Left colon (tissue), 2 donors: ENCODE measurements around the gene HAGH. TPM values are rescaled to one million over a fixed set of nuclear protein-coding genes. Genes with fewer than 3 reads are reported as not detected.
"Not testable (repeated sequence)": the region's sequence is repeated elsewhere in the genome, so short reads cannot be mapped to it uniquely, and the experiment has no call there.

Experiments
- ATAC-seq: fragments of 200-7000 bp; cut with Tn5 transposase; one replicate; pipeline ENCODE4 v1.9.1; 2020; ENCODE audit warnings: mild to moderate bottlenecking, moderate library complexity
- DNase-seq, 2 donors: peaks; one replicate each; pipeline ENCODE4 v3.0.0-alpha.2; 2020
- intact Hi-C, 2 donors: fragments of 100-400 bp; cut with DNase I in 1 of 2; cut with micrococcal nuclease in 1 of 2; formaldehyde crosslinking; loops; one replicate each; pipeline versions ENCODE4 v1.11.2 to v1.14.0; 2022; cut with DNase I, micrococcal nuclease
- total RNA-seq, 2 donors: library from RNA; stranded (reverse); fragmentation: NEBNext Ultra II Directional; extraction: Animal tissue kit (Norgen Biotek cat#: 25700); gene quantifications; one replicate each; pipeline ENCODE4 v1.2.1, GENCODE V29; 2021
- donor health status: DM: no; HTN: no; CAD: no.
- donor health status: DM: yes; HTN: yes; CAD: no.

HAGH gene
- total RNA-seq, 2 donors from 2014 or later, result 64.5 to 85.0 TPM

DNA sequence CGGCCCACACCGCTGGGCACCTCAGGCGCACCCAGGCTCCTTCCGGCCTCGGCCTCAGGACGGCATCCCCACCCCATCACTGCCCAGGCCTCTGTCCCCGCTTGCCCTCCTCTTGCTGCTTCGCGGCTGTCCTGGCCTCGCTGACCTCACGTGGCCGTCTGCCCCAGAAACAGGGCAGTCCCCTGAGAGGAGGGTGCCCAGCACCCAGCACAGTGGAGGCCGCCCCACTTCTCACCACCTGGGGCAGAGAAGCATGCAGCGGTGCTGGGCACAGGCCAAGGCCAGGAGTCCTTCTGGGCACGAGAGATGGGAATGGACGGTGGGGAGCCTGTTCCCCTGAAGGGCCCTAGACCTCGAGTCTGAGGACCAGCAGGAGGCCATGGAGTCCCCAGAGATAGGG, 8.9 kb downstream of the HAGH start:
- ATAC-seq (no peak), DNase-seq (no peak)
- intact Hi-C loops, result no loop called here

DNA sequence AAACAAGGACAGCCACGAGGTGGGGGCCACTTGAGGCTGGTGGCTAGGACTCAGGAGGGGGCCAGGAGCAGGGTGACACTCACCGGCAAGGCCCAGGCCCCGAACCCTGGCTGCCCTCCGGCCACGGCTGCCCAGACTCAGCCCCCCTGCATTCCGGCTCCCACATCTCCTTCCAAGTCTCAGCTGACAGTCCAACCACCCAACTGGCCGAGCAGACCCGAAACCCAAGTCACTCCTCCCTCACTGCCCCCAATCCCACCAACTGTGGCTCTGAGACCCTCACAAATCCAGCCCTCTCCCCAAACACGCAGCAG, 9.4 kb downstream of the HAGH start:
- ATAC-seq (no peak), DNase-seq (no peak)
- intact Hi-C loops, result no loop called here

DNA sequence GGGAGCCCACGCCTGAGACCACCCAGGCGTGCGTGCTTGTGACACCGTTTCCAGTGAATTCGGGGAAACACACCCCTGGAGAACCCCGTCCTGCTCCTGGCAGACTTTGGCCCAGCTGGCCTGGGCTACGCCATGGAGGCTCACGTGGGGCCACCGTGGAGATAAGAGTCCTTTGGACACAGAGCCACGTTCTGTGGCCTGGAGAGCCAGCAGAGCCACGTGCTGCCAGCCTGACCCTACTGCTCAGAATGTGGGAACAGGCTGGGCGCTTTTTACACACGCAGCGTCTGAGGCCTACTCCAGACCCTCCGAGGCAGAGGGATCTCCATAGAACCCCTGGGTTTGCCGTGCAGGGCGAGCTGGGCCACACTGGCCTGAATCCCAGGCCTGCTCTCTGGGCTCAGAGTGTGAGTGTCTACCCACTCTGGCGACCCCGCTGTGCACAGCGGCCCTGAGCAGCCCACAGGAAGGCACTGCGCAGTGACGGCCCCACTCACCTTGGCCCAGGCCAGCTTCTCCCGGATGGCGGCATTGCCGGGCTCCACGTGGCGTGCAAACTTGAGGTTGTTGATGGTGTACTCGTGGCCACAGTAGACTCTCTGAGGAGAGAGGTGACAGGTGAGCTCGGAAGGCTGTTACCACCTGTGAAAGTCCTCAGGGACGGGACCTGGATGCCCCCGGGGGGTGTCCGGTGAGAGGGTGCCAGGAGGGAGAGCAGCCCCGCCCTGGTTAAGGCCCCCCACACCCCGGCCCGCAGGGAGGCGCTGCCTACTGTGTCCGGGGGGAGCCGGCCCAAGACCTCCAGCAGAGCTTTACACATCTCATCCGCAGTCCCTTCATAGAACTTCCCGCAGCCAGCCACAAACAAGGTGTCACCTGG, 10.0 kb downstream of the HAGH start:
- DNase-seq (no peak), ATAC-seq (no peak)
- intact Hi-C loops, result no loop called here

DNA sequence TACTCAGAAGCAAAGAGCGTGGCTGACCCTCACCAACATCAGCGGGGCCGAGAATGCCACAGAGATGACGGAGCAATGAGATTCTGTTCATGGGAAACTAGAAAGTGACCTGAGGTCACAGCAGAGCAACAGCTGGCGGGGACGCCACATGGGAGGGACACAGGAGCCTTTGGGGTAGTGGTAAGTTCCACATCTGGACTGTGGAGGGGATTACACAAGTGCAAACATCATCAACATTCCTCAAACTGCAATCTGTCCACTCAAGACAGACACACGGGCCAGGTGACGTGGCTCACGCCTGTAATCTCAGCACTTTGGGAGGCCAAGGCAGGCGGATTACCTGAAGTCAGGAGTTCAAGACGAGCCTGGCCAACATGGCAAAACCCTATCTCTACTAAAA, 11.2 kb downstream of the HAGH start:
- ATAC-seq (no peak), DNase-seq (no peak)
- intact Hi-C loops, result no loop called here

DNA sequence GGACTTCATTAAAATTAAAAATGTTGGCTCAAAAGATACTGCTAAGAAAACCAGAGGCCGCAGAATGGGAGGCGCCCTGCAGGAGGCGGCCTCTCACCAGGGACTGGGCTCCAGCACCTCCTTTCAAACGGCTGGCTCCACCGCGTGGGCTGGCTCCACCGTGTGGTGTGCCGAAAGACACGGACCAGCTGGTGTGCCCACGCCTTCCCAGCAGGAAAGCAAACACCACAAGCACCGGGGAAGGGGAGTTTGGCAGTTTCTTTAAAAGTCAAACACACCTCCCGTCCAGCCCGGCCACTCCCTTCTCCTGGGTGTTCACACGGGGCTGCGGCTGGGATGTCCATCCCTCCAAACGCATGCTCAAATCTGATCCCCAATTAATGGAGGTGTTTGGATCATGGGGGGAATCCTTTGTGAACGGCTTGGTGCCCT, 13.9 kb downstream of the HAGH start:
- DNase-seq (peak in 1 of 2 donors; percentile 79), ATAC-seq (peak; percentile 97)
- intact Hi-C loops, result no loop called here

DNA sequence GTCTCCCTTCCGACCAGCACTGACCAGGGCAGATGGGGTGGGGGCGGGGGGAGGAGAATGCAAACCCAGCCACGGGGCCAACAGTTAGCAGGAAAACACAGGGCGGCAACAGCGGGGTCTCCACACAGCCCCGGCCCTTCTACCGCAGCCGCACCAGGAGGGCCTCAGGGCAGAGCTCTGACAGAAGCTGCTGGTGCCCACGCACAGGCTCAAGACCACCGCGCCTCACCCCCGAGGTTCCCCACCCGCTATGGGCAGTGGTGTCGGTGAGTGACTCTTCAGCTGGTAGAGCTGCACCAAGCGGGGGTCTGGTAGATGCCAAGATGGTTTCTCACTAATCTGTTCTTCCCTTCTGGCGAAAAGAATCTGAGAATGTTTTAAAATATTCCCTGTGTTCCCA, 16.1 kb downstream of the HAGH start:
- intact Hi-C loops, result no loop called here
- DNase-seq (no peak), ATAC-seq (no peak)

DNA sequence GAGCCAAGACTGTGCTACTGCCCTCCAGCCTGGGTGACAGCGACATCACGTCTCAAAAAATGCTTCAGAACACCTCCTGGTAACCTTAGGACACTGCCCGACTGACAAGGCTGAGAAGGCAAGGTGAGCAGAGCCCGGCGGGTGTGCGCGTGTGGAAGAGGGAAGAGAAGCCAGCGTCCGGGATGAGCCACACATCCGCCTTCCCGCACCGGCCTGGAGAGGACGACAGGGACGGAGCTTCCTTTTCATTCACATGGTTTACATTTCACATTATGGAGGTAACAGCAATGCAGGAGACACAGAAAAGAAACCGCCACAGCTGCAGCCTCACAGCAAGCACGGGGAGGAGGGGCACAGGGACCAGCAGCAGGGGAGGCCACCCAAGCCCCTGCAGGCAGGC, 16.5 kb downstream of the HAGH start:
- intact Hi-C loops, result no loop called here
- DNase-seq, result no peak
- no peak for ATAC-seq

DNA sequence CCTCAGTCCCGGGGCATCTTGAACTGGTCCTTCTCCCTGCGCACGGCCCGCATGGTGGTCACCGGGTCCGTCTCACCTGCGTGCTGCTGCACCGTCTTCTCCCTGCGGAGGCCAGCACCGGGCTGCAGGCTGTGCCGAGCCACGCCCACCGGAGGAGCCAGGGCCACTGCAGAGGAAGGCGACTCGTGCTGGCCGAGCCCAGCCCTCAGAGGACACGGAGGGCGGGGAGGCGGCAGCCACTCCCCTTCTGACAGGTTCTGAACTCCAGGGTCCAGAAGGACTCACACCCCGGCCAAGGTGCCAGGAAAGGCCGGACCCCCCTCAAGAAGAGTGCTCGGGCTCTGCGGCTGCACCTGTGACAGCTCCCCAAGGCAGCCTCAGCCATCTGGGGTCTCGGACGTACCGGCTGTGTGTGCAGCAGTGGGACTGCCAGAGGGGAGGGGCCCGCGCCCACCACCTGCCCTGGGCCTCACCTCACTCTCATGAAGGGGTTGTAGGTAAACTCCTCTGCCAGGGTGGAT, 17.3 kb downstream of the HAGH start:
- ATAC-seq (peak; percentile 69), DNase-seq (peak in 1 of 2 donors; percentile 44)

DNA sequence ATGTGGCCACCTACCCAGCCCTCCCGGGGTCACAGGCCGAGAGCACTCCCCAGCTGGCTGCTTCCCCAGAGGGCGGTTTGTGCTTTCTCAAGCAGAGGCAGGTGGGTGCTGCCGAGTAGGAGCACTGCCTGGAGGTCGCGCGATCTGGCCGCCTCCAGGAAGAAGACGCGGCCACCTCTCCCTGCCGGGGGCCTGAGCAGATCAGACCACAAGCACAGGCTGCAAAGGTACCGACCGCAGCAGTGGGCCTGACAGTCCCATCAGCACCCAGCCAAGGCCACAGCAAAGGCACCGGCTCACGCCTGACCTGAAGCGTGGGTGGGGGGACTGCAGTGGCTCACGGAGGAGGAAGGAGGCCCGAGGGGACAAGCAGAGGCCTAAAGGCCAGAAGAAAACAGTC, 17.9 kb downstream of the HAGH start:
- intact Hi-C loops, result no loop called here
- DNase-seq, result no peak
- no peak for ATAC-seq

More for the DNA sequence above, 17.3 kb downstream of the HAGH start:
- intact Hi-C loops, result no loop called here

DNA sequence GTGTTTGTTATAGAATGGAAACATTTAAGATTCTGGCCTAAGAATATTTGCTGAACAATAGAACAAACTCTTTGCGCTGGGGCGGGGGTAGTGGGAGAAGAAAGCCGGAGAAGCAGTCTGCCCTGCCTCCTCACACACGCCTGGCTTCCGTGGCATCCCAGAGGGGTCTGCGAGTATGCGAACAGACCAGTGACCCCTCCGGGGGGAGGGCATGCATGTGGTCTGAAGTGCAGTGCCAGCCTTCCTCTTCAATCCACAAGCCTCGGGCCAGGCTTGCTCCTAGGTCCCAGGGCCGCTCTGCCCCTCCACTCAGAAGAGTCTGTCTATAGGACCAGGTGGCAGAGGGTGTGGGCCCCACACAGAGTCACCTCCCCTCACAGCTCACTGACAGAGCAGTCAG, 19.0 kb downstream of the HAGH start:
- ATAC-seq (no peak), DNase-seq (no peak)
- intact Hi-C loops, result no loop called here

DNA sequence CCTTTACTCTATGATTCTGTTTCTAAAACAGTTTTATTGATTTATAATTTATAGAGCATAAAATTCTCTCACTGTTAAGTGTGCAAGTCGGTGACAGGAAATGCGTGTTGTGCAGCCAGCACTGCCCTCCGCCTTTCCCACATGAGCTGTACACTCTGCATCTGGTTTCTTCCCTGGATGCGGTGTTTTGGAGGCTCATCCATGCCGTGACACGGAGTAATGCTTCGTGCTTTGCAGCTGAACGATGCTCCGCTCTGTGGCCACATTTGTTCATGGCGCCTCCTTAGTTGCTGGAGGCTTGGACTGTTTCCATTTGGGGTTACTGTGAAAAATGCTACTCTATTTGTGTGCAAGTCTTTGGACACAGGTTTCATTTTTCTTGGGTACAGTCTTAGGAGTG, 25.9 kb downstream of the HAGH start:
- DNase-seq, result no peak
- no peak for ATAC-seq
- intact Hi-C loops, result no loop called here

DNA sequence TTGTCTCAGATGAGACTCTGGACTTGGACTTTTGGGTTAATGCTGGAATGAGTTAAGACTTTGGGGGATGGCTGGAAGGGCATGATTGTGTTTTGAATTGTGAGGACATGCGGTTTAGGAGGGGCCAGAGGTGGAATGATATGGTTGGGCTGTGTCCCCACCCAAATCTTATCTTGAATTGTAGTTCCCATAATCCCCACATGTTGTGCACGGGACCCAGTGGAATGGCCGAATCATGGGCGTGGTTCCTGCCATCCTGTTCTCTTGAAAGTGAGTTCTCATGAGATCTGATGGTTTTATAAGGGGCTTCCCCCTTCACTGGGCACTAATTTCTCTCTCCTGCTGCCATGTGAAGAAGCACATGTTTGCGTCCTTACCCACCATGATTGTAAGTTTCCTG, 27.4 kb downstream of the HAGH start:
- ATAC-seq, DNase-seq, intact Hi-C loops: not testable (repeated sequence)

DNA sequence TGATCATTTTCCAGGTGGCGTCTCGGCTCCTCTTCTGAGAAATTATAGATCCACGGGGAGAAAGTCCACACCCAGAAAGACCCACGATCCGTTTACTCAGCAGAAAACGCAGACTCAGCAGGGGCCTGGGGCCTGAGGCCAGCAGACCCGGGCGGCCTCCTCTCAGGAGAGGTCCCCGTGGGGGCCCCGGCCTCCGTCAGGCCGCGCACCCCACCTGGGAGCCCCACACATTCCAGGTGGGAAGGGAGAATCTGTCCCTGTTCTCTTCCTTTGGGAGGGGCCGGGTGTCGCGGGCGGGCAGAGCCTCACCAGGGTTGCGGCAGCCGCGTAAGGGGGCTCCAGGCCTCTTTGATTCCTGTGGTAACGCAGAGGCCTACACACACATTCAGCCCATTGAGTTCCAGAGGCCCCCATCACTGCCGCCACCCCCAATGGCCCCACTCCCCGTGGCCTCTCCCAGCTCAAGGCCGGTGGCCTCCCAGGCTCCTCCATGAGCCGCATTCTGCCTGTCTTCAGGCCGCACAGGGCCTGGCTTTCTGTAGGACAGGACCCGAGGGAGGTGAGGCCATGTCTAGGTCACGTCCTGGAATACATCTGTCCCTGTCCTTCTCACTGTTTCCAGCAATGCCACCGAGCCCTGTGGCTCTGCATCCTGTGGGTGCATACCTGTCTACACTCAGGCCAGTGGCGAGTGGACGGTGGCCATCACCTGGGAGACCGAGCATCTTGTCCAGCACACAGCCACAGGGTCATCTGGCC, 31.5 kb downstream of the HAGH start:
- no peak for DNase-seq
- intact Hi-C loops, result no loop called here
- no peak for ATAC-seq

DNA sequence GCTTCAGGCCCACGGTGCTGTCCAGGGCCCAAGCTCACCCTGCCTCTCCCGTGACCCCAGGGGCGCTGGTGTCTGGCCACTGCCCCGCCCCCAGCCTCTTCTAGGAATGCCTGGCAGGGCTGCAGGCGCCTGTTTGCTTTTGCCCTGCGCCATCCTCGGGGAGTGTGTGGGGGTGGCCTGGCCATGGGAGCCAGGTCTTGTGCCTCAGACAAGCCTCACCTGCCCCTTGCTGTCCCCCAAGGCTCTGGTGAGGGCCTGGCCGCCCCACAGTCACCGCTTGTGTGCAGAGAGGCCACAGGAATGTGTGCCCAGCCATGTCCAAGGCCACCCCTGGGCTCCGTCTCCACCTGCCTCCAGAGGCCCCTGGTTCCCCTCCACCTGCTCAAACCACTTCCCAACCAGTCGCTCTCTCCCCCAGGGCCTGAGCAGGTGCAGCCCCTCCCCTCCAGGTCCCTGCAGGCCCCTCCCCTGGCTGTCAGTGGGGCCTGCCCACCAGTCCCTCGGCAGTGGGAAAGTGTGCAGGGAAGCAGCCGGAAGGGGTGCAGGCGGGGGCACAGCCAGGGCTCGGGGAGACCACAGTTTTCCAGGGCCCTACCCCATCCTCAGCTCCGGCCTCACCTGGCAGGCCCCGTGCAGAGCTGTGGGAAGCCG, 32.3 kb downstream of the HAGH start:
- intact Hi-C loops, result no loop called here
- ATAC-seq (peak; percentile 16), DNase-seq (peak in 1 of 2 donors; percentile 17)

DNA sequence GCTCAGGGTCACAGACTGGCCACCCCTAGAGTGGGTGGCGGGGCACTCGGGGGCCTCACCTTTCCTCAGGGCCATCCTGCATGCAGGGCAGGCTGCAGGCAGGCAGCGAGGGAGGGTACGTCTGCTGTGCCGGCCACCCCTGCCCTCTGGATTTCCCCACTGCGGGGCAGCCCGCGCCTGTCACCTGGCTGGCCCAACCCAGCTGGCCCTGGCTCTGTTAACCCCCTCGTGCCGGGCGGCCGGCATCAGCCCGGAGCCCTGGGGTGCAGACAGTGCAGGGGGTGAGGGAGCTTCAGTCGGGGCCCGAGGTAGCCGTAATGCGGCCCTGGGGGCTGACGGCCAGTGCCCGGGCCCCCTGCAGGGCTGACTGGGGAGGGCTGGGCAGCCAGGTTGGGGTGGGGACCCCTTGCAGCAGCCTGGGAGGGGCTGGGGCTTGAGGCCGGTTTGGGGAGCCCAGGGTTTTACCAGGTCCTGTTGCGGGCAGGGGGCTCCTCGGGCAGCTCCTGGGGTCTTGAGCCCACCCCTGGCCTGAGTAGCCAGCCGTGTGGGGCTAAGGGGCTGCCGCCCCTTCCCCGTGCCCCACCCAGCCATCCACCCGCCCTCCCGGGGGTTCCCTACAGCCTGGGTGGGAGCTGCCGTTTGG, 32.9 kb downstream of the HAGH start, which contains the start of gene IGFALS:
Gene IGFALS, minus strand, starts transcription at position 128 of the 643 bp plus-strand sequence. Its CDS starts 53 bp downstream, at position 75.
- intact Hi-C loops, result no loop called here
- DNase-seq (no peak), ATAC-seq (peak; percentile 56)

DNA sequence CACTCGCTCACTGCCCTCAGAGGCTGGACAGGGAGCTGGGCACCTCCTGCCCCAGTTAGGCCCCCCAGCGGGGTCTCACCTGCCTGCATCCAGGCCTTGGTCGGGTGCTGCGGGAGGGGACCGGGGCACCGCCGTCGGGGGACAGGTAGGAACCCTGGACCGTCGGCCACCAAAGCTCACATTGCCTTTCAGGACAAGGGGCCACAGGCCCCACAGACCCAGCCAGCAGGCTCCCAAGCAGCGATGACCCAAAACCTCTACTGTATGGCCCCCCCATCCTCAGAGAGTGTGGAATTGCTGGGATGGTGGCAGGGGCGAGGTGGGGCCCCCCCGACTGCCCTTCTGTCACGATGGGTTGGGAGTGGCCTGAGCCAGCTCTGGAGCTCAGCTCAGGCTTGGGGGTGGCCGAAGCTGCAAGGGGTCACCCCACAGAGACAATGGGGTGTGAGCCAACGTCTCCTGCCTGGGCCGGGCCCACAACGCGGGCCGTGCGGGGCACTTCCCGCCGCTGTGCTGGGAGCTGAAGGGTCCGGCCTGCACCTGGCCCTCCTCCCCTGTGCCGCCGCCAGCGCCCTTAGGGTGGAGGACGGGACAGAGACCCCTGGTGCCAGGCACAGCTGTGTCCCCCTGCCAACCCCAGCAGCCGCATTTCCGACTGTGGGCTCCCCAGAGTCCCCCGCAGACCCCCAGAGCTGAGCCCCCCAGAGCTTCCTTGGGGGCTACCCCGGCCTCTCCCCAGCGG, 33.6 kb downstream of the HAGH start:
- ATAC-seq (no peak), DNase-seq (peak in 1 of 2 donors; percentile 20)
- intact Hi-C loops, result no loop called here

DNA sequence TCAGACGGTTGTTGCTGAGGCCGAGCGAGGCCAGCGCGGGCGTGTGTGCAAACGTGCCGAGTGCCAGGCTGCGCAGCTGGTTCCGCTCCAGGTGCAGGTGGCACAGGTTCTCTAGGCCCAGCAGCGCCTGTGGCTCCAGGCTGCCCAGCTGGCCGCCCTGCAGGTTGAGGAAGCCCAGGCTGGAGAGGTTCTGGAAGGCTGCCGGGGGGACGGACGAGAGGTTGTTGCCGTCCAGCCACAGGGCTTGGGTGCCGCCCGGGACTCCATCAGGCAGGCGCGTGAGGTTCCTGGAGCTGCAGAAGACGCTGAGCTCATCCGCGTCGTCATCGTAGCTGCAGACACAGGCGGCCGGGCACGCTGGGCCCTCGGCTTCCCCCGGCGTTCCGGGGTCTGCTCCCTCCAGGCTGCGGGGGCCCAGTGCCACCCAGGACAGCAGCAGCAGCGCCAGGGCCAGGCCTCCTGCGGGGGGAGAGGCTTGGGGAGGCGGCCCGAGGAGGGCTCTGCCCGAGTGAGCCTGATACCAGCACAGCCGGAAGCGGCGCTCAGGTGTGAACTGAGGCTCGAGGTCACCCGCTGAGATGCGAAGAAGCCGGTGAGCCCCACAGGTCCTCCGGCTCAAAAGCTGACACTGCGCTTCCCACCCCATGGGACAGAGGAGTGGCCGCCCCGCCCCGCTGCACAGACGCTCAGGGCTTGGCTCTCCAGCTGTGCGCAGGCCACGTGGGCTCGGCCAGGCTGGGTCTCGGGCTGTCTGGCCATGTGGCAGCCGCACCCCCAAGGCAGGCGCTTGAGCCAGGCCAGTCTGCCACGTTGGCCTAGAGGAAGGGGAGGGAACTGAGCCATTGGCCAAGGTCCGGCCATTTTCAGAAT, 34.4 kb downstream of the HAGH start:
- ATAC-seq (peak; percentile 63), DNase-seq (peak in 1 of 2 donors; percentile 20)
- intact Hi-C loops, result no loop called here
